DMS 273 (cell line): ENCODE measurements around the gene MED10.
A peak's percentile ranks its signal among the peaks of the same experiment; 100 is the strongest.

ENCODE experiments used
- DNase-seq: peaks from one replicate; lab custom pipeline; 2025; ENCODE audit not compliant: unreplicated experiment; lab: John Stamatoyannopoulos, UW

The MED10 gene

GRCh38 chr5:6353602-6354302 is 24.6 kb downstream of the MED10 start:
- no peak for DNase-seq

GRCh38 chr5:6350277-6351090 is 27.9 kb downstream of the MED10 start:
- no peak for DNase-seq

- DNase-seq, result peak; percentile 38
These were observed 29.0 kb downstream of the MED10 start for GRCh38 chr5:6349387-6349786.

GRCh38 chr5:6348476-6349000 is 29.8 kb downstream of the MED10 start:
- DNase-seq, result no peak

- DNase-seq, result no peak
These were observed 30.7 kb downstream of the MED10 start for GRCh38 chr5:6347673-6348072.

- no peak for DNase-seq
These were observed 31.2 kb downstream of the MED10 start for GRCh38 chr5:6347165-6347564.

- DNase-seq, result no peak
These were observed 33.8 kb downstream of the MED10 start for GRCh38 chr5:6344593-6344989.

GRCh38 chr5:6343951-6344592 is 34.3 kb downstream of the MED10 start:
- no peak for DNase-seq

GRCh38 chr5:6342689-6343315 is 35.5 kb downstream of the MED10 start:
- no peak for DNase-seq

- DNase-seq, result no peak
These were observed 38.2 kb downstream of the MED10 start for GRCh38 chr5:6340100-6340499.

GRCh38 chr5:6338871-6339270 is 39.5 kb downstream of the MED10 start:
- DNase-seq, result no peak

- peak; percentile 38 for DNase-seq
These were observed 40.2 kb downstream of the MED10 start for GRCh38 chr5:6338135-6338534.

- no peak for DNase-seq
These were observed 45.0 kb downstream of the MED10 start for GRCh38 chr5:6333182-6333905.

- peak; percentile 39 for DNase-seq
These were observed 50.2 kb downstream of the MED10 start for GRCh38 chr5:6328173-6328572.

- no peak for DNase-seq
These were observed 51.6 kb downstream of the MED10 start for GRCh38 chr5:6326776-6327175.

- no peak for DNase-seq
These were observed 56.1 kb downstream of the MED10 start for GRCh38 chr5:6322163-6322713.
